Stimulated activated CD8-positive, alpha-beta memory T cell treated with anti-CD3 and anti-CD28 coated beads, Interleukin-15, amount 100 ng/mL, for 1 hour (primary cell): ENCODE measurements around the gene TOMM40L.
"Not testable (repeated sequence)": the region's sequence is repeated elsewhere in the genome, so short reads cannot be mapped to it uniquely, and the experiment has no call there.

Experiments
- DNase-seq: peaks from one replicate; pipeline ENCODE4 v3.0.0-alpha.2; 2020; ENCODE audit warnings: low read depth

TOMM40L gene

DNA sequence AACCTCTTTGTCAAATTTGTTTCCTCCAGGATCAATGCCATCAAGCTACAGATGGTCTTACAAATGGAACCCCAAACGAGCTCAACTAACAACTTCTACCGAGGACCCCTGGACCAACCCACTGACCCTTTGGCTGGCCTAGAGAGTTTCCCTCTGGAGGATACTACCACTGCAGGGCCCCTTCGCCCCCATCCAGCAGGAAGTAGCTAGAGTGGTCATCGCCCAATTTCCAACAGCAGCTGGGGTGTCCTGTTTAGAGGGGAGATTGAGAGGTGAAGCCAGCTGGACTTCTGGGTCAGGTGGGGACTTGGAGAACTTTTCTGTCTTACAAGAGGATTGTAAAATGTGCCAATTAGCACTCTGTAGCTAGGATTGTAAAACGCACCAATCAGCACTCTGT lies 31.2 kb downstream of the TOMM40L start:
- DNase-seq = not testable (repeated sequence)

DNA sequence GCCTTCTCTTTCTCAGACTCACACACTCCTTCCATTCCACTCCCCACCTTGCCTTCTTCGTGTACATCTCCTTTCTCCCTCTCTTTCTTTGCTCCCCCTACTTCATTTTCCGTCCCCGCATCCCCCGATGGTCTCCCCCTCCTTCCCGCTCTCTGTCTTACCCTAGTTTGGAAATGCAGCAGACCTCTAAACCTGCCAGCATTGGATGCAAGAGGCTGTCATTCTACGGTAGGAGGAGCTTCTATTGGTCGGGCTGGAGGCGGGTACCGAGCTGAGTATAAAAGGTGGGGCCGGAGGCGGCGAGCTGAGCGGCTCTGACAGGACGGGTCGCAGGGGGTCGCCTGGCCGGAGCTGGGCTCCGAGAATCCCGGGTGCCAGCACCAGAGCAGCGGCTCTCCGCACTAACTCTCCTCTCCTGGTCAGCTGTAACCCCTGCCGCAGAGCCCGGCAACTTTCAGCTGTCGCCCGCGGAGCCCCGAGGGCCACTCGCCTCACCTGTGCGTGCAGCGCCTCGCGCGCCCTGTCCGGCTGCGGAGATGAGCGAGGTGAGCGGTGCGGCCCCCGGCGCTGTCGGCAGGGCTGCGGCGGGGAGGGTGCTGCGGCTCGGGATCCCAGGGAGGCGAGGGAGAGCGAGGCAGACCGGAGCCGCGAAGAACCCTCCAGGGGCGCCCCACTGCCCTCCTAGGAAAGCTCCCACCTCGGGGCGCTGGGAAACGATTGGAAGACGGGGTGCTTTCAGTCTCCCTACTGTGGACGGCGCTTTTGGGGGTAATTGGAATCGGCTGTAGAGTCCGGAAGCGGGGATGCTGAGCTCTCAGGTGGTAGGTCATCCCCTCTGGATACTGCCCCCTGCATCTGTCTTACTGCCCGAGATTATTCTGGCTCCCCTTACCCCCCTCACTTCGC lies 32.8 kb downstream of the TOMM40L start, which contains the start of gene PCP4L1:
Gene PCP4L1, plus strand, starts transcription at position 307 of the 906 bp plus-strand sequence. Its CDS starts 230 bp downstream, at position 537.
- DNase-seq = no peak

GRCh38 chr1:161259345-161259702 lies 33.5 kb downstream of the TOMM40L start:
- DNase-seq = no peak

GRCh38 chr1:161259765-161260164 lies 33.9 kb downstream of the TOMM40L start:
- DNase-seq = no peak

DNA sequence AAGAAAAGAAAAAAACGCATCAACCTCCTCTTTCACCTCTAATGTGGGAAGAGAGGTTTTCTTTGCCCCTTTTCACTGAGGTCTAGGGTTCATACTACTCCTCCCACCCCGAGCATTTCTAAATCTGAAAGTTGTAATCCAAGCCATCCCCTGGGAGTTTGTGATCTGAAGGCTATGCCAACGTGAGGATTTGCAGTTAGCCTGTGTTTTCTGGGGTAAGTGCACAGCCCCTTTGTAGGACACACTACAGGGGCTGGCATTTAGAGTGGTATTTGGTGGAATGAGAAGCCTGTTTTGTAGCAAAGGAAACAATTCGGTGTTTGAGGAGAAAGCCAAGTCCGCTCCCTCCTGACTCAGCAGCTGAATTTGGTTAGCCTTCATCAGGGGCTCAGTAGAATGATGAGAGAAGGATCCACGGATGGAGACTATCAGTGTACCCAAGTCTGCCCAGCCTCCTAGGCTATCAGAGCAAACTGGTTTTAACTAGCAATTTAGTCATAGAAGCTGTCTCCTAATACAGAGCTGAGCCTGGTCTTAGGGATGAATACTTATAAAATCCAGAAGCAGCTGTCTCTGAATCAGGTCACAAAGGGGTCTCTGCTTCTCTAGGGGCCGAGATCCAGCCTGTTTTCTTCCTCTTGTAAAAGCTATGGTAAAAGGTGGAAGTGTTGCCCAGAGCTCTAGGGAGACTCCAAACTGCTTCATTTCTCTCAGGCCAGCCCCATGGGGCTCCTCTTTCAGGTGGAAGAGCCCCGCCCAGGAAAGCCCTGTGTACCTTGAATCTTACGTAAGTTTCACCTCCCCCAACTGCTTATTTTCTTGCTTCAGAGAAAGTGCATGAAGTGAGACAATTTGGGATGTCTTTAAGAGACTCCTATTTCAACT lies 34.8 kb downstream of the TOMM40L start:
- DNase-seq = no peak

DNA sequence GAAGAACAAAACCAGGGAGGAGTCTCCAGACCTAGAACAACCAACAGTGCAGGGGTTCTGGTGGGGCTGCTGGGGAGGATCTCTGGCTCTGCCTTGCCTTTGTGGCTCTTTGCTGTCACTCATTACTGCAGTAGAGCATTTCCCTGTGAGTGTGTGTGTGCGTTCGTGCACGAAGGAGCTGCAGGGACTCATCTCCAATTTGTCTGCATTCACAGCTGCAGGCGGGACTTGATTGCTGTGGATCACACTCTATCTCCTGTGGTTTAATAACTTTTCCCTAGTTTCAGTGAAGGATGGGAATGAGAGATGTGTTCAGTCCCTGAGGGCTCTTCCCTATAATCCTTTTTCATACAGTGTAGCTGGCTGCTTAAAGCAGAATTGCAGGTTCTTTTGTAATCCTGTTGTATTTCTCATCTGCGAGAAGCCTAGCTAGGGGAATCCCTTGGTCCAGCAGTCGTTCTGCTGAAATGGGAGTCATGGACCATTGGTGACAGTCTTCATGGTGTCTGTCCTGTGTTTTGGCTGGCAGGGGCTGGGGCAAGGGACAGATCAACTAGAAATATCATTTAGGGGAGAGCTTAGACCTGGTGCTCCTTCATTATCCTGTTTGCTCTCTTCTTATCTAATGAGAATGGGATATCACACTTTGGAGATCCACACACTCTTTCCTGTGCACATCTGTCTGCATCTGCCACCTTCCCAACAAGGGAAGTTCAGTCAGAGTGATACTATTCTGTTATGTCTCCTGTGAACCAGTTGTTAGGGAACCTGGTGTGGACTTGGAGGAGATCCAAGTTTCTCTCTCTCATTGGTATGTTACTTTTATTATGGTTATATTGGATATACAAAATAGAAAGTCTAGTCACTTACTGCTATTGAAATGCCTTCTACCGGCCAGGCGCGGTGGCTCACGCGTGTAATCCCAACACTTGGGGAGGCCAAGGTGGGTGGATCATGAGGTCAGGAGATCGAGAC lies 35.7 kb downstream of the TOMM40L start:
- DNase-seq = no peak

GRCh38 chr1:161265305-161265704 lies 39.4 kb downstream of the TOMM40L start:
- no peak for DNase-seq

DNA sequence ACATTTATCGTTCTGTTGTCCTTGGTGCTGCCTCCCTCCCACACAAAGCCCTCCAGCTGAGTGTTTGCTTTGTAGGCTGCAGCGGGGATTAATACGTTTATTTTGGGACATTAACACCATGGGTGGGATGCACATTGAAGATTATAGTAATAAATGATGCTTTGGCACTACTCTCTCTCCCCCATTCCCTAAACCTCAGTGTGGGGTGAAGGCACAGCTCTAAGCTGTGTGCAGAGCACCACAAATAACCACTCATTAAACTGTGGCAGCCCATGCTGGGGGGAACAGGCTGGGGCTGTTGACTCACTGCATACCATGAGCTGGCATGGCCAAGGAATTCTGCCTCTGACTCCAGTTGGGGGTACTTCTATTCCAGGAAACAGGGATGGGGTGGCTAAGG lies 40.3 kb downstream of the TOMM40L start:
- DNase-seq = no peak

GRCh38 chr1:161266836-161267235 lies 41.0 kb downstream of the TOMM40L start:
- no peak for DNase-seq

- no peak for DNase-seq
Measured at GRCh38 chr1:161267321-161267720, 41.5 kb downstream of the TOMM40L start.

DNA sequence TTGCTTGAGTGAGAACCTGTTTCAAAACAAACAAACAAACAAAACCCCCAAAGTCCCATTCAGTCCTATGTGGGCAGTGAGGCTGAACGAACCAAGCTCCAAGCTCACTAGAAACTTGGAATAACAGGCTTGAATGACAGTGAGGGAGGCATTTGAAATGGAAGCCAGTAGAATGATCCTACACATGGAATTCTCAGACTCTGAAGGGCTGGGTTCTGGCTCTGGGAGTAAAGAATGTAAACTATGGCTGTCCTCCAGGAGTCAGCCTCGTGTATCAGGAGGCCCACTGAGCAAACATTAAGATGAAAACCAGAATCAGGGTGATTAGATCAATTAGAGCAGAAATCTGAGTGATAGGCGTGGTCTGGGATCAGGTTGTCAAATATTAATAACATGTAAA lies 47.5 kb downstream of the TOMM40L start:
- DNase-seq = no peak

GRCh38 chr1:161274874-161275273 lies 49.0 kb downstream of the TOMM40L start:
- DNase-seq = no peak
